Fibroblast of the aortic adventitia (primary cell): Measurements from ENCODE around the gene RHOC. TPM values are rescaled to one million over a fixed set of nuclear protein-coding genes. Genes with fewer than 3 reads are reported as not detected.

Source experiments
- DNase-seq: peaks from one replicate; pipeline ENCODE4 v3.0.0-alpha.2; 2010; ENCODE audit warnings: low read depth
- H3K4me3 ChIP-seq: 2 replicates; pipeline ENCODE4 v1.5.1; 2011; ENCODE audit warnings: low read depth, mild to moderate bottlenecking, control low read depth, low read length, moderate library complexity
- CTCF ChIP-seq: IDR thresholded peaks from 2 replicates; pipeline ENCODE4 v1.5.1; 2011; ENCODE audit warnings: mild to moderate bottlenecking, low read length, control low read depth, inconsistent platforms; ENCODE audit not compliant: insufficient read depth
- total RNA-seq: library from RNA; depleted of rRNA; stranded (reverse); fragments of >200 nt; gene quantifications from 2 replicates; pipeline ENCODE4 v1.2.3, GENCODE V29; 2012; ENCODE audit warnings: low replicate concordance

RHOC gene
- total RNA-seq, 1 donor: 471 TPM

- no peak overlapping the region for H3K4me3 ChIP-seq
- DNase-seq: no peak
- TF ChIP-seq CTCF: no peak
Observed at GRCh38 chr1:112696578-112697314, 10.2 kb downstream of the RHOC start.

- TF ChIP-seq CTCF: no peak
- no peak overlapping the region for H3K4me3 ChIP-seq
- DNase-seq: no peak
Observed at GRCh38 chr1:112695276-112695675, 11.7 kb downstream of the RHOC start.

- H3K4me3 ChIP-seq: no peak overlapping the region
- no peak for DNase-seq
- TF ChIP-seq CTCF: no peak
Observed at GRCh38 chr1:112694363-112694929, 12.5 kb downstream of the RHOC start.

GRCh38 chr1:112693821-112694220 is 13.1 kb downstream of the RHOC start:
- DNase-seq: no peak
- no peak overlapping the region for H3K4me3 ChIP-seq
- TF ChIP-seq CTCF: no peak

GRCh38 chr1:112692681-112693080 is 14.2 kb downstream of the RHOC start:
- no peak for TF ChIP-seq CTCF

GRCh38 chr1:112689842-112690237 is 17.1 kb downstream of the RHOC start:
- TF ChIP-seq CTCF: no peak
- no peak for DNase-seq
- no peak overlapping the region for H3K4me3 ChIP-seq

More at GRCh38 chr1:112692681-112693080, 14.2 kb downstream of the RHOC start:
- no peak for DNase-seq
- H3K4me3 ChIP-seq: no peak overlapping the region
